Stimulated activated naive CD4-positive, alpha-beta T cell (primary cell): Measurements from ENCODE around the gene RAB27A.

Experiments used
- DNase-seq, 6 experiments: peaks; one replicate each; lab custom pipeline; 2025; lab: John Stamatoyannopoulos, UW

Gene RAB27A

GRCh38 chr15:55222588-55222987, 67.0 kb downstream of the RAB27A start:
- DNase-seq: peak in 1 of 6 experiments; percentile 10

- no peak for DNase-seq
Observed at GRCh38 chr15:55221090-55222011, 68.3 kb downstream of the RAB27A start.

- no peak for DNase-seq
Observed at GRCh38 chr15:55220606-55221005, 69.0 kb downstream of the RAB27A start.

GRCh38 chr15:55218056-55218455, 71.6 kb downstream of the RAB27A start:
- DNase-seq: no peak

GRCh38 chr15:55204464-55204863, 85.1 kb downstream of the RAB27A start:
- no peak for DNase-seq

GRCh38 chr15:55202206-55202605, 87.4 kb downstream of the RAB27A start:
- DNase-seq: no peak

- DNase-seq: no peak
Observed at GRCh38 chr15:55198706-55199105, 90.9 kb downstream of the RAB27A start.

GRCh38 chr15:55197719-55198118, 91.9 kb downstream of the RAB27A start:
- DNase-seq: no peak

- no peak for DNase-seq
Observed at GRCh38 chr15:55197362-55197705, 92.3 kb downstream of the RAB27A start.

GRCh38 chr15:55196458-55197361, 92.9 kb downstream of the RAB27A start, which contains the start of gene RSL24D1:
Gene RSL24D1 (minus strand): TSS chr15:55196941. CDS start chr15:55196890, 51 bp downstream.
- peak; percentile 83 to 97 (median 95) for DNase-seq

- DNase-seq: no peak
Observed at GRCh38 chr15:55195996-55196395, 93.6 kb downstream of the RAB27A start.

- DNase-seq: no peak
Observed at GRCh38 chr15:55194256-55194655, 95.4 kb downstream of the RAB27A start.

- DNase-seq: no peak
Observed at GRCh38 chr15:55186331-55186730, 103.3 kb downstream of the RAB27A start.

GRCh38 chr15:55183679-55184078, 105.9 kb downstream of the RAB27A start:
- DNase-seq: no peak

- no peak for DNase-seq
Observed at GRCh38 chr15:55179141-55179540, 110.5 kb downstream of the RAB27A start.

- no peak for DNase-seq
Observed at GRCh38 chr15:55170361-55170760, 119.3 kb downstream of the RAB27A start.

- peak in 5 of 6 experiments; percentile 3 to 19 (median 7) for DNase-seq
Observed at GRCh38 chr15:55168350-55168974, 121.2 kb downstream of the RAB27A start.

- no peak for DNase-seq
Observed at GRCh38 chr15:55164284-55164683, 125.3 kb downstream of the RAB27A start.
